Cardiac muscle cell (in vitro differentiated cells and primary cell): Measurements from ENCODE around the gene NPAS3. TPM values are rescaled to one million over a fixed set of nuclear protein-coding genes. Genes with fewer than 3 reads are reported as not detected.

Experiments used
- DNase-seq, 2 donors: peaks; one replicate each; pipeline versions ENCODE4 v3.0.0 to v3.0.0-alpha.2; 2010 to 2017; ENCODE audit warnings: low read depth in 1 of 2, low spot score in 1 of 2
- H3K27ac ChIP-seq: fragments of 200-600 bp; sonication (generic); 2 replicates; pipeline ENCODE4 v1.5.1; 2016
- H3K27me3 ChIP-seq: fragments of 200-600 bp; sonication (generic); 2 replicates; pipeline ENCODE4 v1.6.0; 2016; ENCODE audit warnings: control low read depth
- H3K36me3 ChIP-seq: fragments of 200-600 bp; sonication (generic); 2 replicates; pipeline ENCODE4 v1.5.1; 2016; ENCODE audit warnings: control low read depth
- H3K4me1 ChIP-seq: fragments of 200-600 bp; sonication (generic); 2 replicates; pipeline ENCODE4 v1.8.1; 2017; ENCODE audit warnings: low read depth, mild to moderate bottlenecking, mixed run types
- H3K4me3 ChIP-seq: fragments of 200-600 bp; sonication (generic); 2 replicates; pipeline ENCODE4 v1.5.1; 2016; ENCODE audit warnings: mild to moderate bottlenecking
- H3K9me3 ChIP-seq: fragments of 200-600 bp; sonication (generic); 2 replicates; pipeline ENCODE4 v1.5.1; 2017; ENCODE audit warnings: low read depth, mild to moderate bottlenecking, control low read depth
- polyA plus RNA-seq: library from polyadenylated mRNA; unstranded; fragments of >200 nt; fragmentation: Nextera tagmentation; extraction: Ambion mirVana; gene quantifications from 2 replicates; pipeline ENCODE4 v1.2.1, GENCODE V29; 2016
- total RNA-seq: library from RNA; depleted of rRNA; stranded (reverse); fragments of >200 nt; gene quantifications from 2 replicates; pipeline ENCODE4 v1.2.3, GENCODE V29; 2016
- TF ChIP-seq, protein P1 (sequence below): IDR thresholded peaks from 2 replicates; pipeline ENCODE4 v1.5.1; 2012; ENCODE audit warnings: low read depth, mild to moderate bottlenecking, low read length

Gene NPAS3
- total and polyA plus RNA-seq, 2 experiments from 2014 or later, result 0.18 TPM

DNA sequence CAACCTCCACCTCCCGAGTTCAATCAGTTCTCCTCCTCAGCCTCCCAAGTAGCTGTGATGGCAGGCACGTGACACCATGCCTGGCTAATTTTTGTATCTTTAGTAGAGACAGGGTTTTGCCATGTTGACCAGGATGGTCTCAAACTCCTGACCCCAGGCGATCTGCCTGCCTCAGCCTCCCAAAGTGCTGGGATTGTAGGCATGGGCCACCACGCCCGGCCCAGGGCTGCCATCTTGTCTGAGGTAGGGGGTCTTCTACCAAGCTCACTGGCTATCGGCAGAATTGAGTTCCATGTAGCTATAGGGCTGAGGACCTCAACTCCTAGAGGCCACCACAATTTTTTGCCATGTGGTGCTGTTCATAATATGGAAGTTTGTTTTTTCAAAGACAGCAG is 896.6 kb downstream of the NPAS3 start:
- no peaks in the 10 kb centered on the region for H3K4me1 ChIP-seq
- no peaks in the 10 kb centered on the region for H3K9me3 ChIP-seq
- H3K36me3 ChIP-seq, result no peaks in the 10 kb centered on the region
- no peak overlapping the region for H3K27ac ChIP-seq
- TF ChIP-seq, protein P1, sequence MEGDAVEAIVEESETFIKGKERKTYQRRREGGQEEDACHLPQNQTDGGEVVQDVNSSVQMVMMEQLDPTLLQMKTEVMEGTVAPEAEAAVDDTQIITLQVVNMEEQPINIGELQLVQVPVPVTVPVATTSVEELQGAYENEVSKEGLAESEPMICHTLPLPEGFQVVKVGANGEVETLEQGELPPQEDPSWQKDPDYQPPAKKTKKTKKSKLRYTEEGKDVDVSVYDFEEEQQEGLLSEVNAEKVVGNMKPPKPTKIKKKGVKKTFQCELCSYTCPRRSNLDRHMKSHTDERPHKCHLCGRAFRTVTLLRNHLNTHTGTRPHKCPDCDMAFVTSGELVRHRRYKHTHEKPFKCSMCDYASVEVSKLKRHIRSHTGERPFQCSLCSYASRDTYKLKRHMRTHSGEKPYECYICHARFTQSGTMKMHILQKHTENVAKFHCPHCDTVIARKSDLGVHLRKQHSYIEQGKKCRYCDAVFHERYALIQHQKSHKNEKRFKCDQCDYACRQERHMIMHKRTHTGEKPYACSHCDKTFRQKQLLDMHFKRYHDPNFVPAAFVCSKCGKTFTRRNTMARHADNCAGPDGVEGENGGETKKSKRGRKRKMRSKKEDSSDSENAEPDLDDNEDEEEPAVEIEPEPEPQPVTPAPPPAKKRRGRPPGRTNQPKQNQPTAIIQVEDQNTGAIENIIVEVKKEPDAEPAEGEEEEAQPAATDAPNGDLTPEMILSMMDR, result no peak
- no peaks in the 10 kb centered on the region for H3K27me3 ChIP-seq
- no peak overlapping the region for H3K4me3 ChIP-seq
- no peak for DNase-seq

DNA sequence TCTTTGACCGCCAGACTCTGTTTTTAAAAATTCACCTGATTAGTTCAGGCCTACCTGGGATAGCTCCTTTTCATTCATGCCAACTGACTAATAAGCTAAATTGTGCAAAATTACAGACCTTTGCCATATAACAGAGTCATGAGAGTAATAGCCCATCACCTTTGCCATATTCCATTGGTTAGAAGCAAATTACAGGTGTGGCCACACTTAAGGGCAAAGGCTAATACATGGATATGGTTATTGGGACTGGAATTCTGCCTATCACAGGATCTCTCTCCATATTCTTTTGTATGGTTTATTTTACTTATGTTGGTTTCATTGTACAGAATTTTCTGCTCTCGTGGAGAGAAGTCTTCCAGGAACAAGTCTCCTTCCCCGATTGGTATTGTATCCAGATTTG is 897.0 kb downstream of the NPAS3 start:
- no peak for DNase-seq
- H3K36me3 ChIP-seq, result no peaks in the 10 kb centered on the region
- no peaks in the 10 kb centered on the region for H3K4me1 ChIP-seq
- no peaks in the 10 kb centered on the region for H3K27me3 ChIP-seq
- no peak overlapping the region for H3K27ac ChIP-seq
- H3K9me3 ChIP-seq, result no peaks in the 10 kb centered on the region
- H3K4me3 ChIP-seq, result no peak overlapping the region
- TF ChIP-seq, protein P1, result no peak

DNA sequence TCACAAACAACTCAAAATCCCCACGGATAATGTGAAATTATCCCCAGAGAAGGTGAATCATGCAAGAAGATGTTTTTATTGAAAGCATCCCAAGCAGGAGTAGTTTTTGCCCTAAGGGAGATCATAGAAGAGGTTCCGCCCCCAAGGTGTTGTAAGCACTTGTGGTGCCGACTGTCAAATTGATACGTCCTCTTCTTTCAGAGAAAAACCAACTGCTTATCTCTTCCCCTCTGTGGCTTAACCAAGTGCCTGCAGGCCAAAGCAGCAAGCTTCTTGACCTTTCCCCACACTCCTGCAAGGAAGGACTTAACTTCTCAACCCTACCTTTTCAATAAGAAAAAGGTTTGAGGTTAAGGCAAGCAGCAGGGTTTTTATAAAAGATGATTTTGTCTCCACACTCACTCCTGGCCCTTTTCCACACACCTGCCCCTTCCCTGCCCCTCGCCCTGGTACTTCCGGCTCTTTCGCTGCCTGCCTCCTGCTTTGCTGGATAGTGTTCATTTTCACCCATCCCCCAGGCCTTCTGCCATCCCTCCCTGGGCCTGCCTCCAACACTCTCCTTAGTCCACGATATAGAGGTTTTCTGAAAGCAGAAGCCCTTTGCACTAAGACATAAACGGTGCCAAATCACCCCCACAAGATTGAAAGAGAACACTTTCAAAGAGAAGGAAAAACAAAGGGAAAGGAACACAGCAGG is 897.7 kb downstream of the NPAS3 start:
- Histone ChIP-seq H3K27ac (no peak overlapping the region), H3K9me3 (no peaks in the 10 kb centered on the region), H3K4me3 (no peak overlapping the region), H3K36me3 (no peaks in the 10 kb centered on the region), H3K4me1 (no peaks in the 10 kb centered on the region), H3K27me3 (no peaks in the 10 kb centered on the region)
- TF ChIP-seq, protein P1, result no peak
- no peak for DNase-seq

DNA sequence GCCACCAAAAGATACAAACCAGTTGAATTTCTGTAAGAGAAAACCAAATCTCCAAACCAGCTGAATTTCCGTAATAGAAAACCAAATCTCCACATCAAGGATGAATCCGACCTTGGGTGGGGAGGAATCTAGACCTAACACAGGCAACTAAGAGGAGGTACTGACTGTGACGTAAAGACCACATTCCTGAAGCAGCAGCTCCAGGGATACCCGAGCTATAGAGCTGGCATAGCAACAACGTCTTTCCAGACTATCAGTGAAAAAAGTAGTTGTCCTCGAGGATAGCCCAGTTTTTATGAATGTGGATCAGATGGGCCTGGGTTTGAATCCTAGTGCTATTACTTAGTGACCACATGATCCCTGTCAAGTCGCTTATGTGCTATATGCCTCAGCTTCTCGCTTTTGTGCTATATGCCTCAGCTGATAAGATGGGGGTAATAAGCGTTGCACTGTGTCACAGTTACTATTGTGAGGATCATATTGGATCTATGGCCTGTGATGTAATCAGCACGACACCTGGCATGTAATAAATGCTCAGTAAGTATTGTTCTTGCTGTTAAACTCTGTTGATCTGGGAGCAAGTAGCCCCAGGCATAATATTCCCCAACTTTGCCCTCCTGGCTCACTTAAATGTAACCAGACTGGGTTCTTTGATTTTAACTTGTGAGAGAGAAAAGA is 898.4 kb downstream of the NPAS3 start:
- Histone ChIP-seq H3K36me3 (no peaks in the 10 kb centered on the region), H3K4me3 (no peak overlapping the region), H3K9me3 (no peaks in the 10 kb centered on the region), H3K27me3 (no peaks in the 10 kb centered on the region), H3K4me1 (no peaks in the 10 kb centered on the region), H3K27ac (no peak overlapping the region)
- DNase-seq, result no peak
- TF ChIP-seq, protein P1, result no peak

DNA sequence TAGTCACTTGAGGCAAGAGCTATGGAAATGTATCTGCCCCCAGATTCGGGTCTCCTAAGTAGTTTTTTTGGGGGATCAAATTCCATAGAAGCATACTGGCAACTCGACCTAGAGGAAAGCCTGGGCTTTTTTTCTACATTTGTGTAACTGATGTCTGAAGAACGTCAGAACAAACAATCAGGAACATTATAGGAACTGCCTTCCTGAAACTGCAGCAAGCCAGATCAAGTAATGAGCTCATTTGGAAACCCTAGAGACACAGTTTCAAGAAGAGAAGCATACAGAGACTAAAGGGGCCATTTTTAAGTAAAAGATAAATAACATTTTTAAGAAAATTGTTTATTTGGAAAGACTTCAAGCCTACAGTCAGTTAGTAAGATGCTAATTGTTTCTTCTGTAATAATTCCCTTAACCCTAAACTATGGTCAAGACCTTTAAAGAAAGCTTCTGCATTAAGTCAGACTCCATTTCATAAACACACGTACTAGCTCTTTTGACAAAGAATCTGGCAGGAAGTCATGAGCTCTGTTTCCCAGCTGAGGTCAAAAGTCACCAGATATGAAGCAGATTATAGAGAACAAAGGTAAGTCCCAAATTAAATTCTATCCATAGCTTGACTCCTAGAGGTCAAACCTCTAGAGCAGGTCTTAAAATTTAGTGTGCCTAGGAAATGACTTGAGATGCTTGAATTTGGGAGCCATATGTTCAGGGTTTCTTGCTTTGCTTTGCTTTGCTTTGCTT is 899.4 kb downstream of the NPAS3 start:
- H3K27me3 ChIP-seq, result no peaks in the 10 kb centered on the region
- H3K4me3 ChIP-seq, result no peak overlapping the region
- H3K27ac ChIP-seq, result no peak overlapping the region
- no peaks in the 10 kb centered on the region for H3K4me1 ChIP-seq
- TF ChIP-seq, protein P1, result no peak
- no peaks in the 10 kb centered on the region for H3K9me3 ChIP-seq
- no peaks in the 10 kb centered on the region for H3K36me3 ChIP-seq
- no peak for DNase-seq
